A673 (cell line): ENCODE measurements around the gene PRCD. TPM values are rescaled to one million over a fixed set of nuclear protein-coding genes. Genes with fewer than 3 reads are reported as not detected.
"Not testable (repeated sequence)": the region's sequence is repeated elsewhere in the genome, so short reads cannot be mapped to it uniquely, and the experiment has no call there.

ENCODE experiments used
- BruUV-seq: library from RNA; stranded (reverse); fragments of 400-500 nt; replicated peaks from 2 replicates; lab custom pipeline; 2021; lab: Mats Ljungman, UMichigan
- CTCF ChIA-PET: fragments of 300-600 bp; sonication (Branson Sonifier 250); formaldehyde crosslinking; loops from one replicate; lab custom pipeline; 2022; ENCODE audit warnings: antibody characterized with exemption; lab: Charles Lee
- POLR2A ChIA-PET: fragments of 300-600 bp; sonication (Branson Sonifier 250); formaldehyde crosslinking; loops from one replicate; lab custom pipeline; 2022; ENCODE audit warnings: antibody characterized with exemption; ENCODE audit not compliant: low non-redundant PET; lab: Charles Lee
- DNase-seq: peaks from one replicate; pipeline ENCODE4 v3.0.0-alpha.2; 2015; ENCODE audit warnings: low spot score
- H3K27ac ChIP-seq: fragments of 200-600 bp; sonication (generic); 2 replicates; pipeline ENCODE4 v1.5.1; 2016; ENCODE audit warnings: mixed run types, low read depth, mild to moderate bottlenecking, mixed read lengths, antibody characterized with exemption, low read length; ENCODE audit not compliant: poor library complexity, severe bottlenecking
- H3K27me3 ChIP-seq: fragments of 200-600 bp; sonication (generic); replicated peaks from 2 replicates; pipeline ENCODE4 v1.6.1; 2017; ENCODE audit warnings: mixed run types, low read depth, mild to moderate bottlenecking, mixed read lengths, antibody characterized with exemption, low read length; ENCODE audit not compliant: insufficient read depth, poor library complexity
- H3K36me3 ChIP-seq: fragments of 200-600 bp; sonication (generic); 2 replicates; pipeline ENCODE4 v1.6.1; 2016; ENCODE audit warnings: mixed run types, mild to moderate bottlenecking, mixed read lengths, antibody characterized with exemption, low read length; ENCODE audit not compliant: insufficient read depth, poor library complexity, severe bottlenecking
- H3K4me1 ChIP-seq: fragments of 200-600 bp; sonication (generic); 2 replicates; pipeline ENCODE4 v1.6.1; 2017; ENCODE audit warnings: mixed run types, mild to moderate bottlenecking, mixed read lengths, antibody characterized with exemption, low read length; ENCODE audit not compliant: insufficient read depth, poor library complexity, severe bottlenecking
- H3K4me3 ChIP-seq: fragments of 200-600 bp; sonication (generic); 2 replicates; pipeline ENCODE4 v1.5.1; 2016; ENCODE audit warnings: low read depth, mixed run types, mild to moderate bottlenecking, mixed read lengths, low read length; ENCODE audit not compliant: poor library complexity, severe bottlenecking
- H3K9me3 ChIP-seq: fragments of 200-600 bp; sonication (generic); 2 replicates; pipeline ENCODE4 v1.6.1; 2016; ENCODE audit warnings: mixed run types, low read depth, mild to moderate bottlenecking, mixed read lengths, antibody characterized with exemption, low read length; ENCODE audit not compliant: poor library complexity, severe bottlenecking
- CTCF ChIP-seq: fragments of 300-800, 200-600 bp; sonication (generic); conservative IDR thresholded peaks from 2 replicates; pipeline ENCODE4 v1.5.1; 2017; ENCODE audit warnings: low read depth, mild to moderate bottlenecking, antibody characterized with exemption, low read length, moderate library complexity, mixed read lengths
- EZH2 ChIP-seq: fragments of 200-600 bp; sonication (generic); IDR thresholded peaks from 2 replicates; pipeline ENCODE4 v1.6.1; 2017; ENCODE audit warnings: borderline replicate concordance, low read depth, mild to moderate bottlenecking, mixed read lengths, antibody characterized with exemption, low read length; ENCODE audit not compliant: poor library complexity, severe bottlenecking
- intact Hi-C: fragments of 100-400 bp; cut with micrococcal nuclease; formaldehyde crosslinking; loops from one replicate; pipeline ENCODE4 v1.10.0; 2022; ENCODE audit not compliant: unreplicated experiment
- total RNA-seq: library from RNA; stranded (reverse); gene quantifications from 2 replicates; pipeline ENCODE4 v1.2.3, GENCODE V29; 2021

PRCD gene
- total RNA-seq, 1 experiment from 2014 or later = not detected

GRCh38 chr17:76521262-76521661, 18.6 kb upstream of the PRCD start:
- no peak for TF ChIP-seq EZH2
- TF ChIP-seq CTCF = no peak
- BruUV-seq = no TSS peak
- H3K27me3 ChIP-seq = no peaks in the 10 kb centered on the region
- intact Hi-C loops = loop anchor here (5.0 kb wide), 1 partner anchor 161 kb away; no protein-coding TSS in a partner anchor
- no peaks in the 10 kb centered on the region for H3K9me3 ChIP-seq
- DNase-seq = no peak
- peaks cover 6% of the 10 kb centered on the region for H3K4me1 ChIP-seq
- H3K27ac ChIP-seq = no peak overlapping the region
- ChIA-PET POLR2A (no interaction called here), CTCF (no interaction called here)
- no peak overlapping the region for H3K4me3 ChIP-seq
- no peaks in the 10 kb centered on the region for H3K36me3 ChIP-seq

GRCh38 chr17:76521683-76522082, 18.2 kb upstream of the PRCD start:
- CTCF ChIA-PET, H3K27me3 ChIP-seq, H3K4me3 ChIP-seq, H3K27ac ChIP-seq, H3K36me3 ChIP-seq, BruUV-seq, DNase-seq, H3K4me1 ChIP-seq, POLR2A ChIA-PET, H3K9me3 ChIP-seq: not testable (repeated sequence)
- intact Hi-C loops = loop anchor here (2.0 to 5.0 kb wide), 2 partner anchors 25 to 161 kb away; no protein-coding TSS in a partner anchor

- no peaks in the 10 kb centered on the region for H3K9me3 ChIP-seq
- ChIA-PET POLR2A (no interaction called here), CTCF (interaction anchor here (0.6 to 2.7 kb wide), 8 partner anchors 16 to 158 kb away, joined by 3 to 12 read pairs (median 4); partner anchors contain the start of gene PRCD)
- H3K27me3 ChIP-seq = no peaks in the 10 kb centered on the region
- no TSS peak for BruUV-seq
- H3K4me1 ChIP-seq = peaks cover 6% of the 10 kb centered on the region
- no peak for TF ChIP-seq EZH2
- peak; percentile 99 for TF ChIP-seq CTCF
- no peaks in the 10 kb centered on the region for H3K36me3 ChIP-seq
- no peak overlapping the region for H3K27ac ChIP-seq
- peak; percentile 77 for DNase-seq
- intact Hi-C loops = loop anchor here (1.0 to 5.0 kb wide), 3 partner anchors 23 to 159 kb away; no protein-coding TSS in a partner anchor
- no peak overlapping the region for H3K4me3 ChIP-seq
Measured at GRCh38 chr17:76523084-76524037, 16.5 kb upstream of the PRCD start.
